ENCODE data around the gene MAB21L3. TPM values are rescaled to one million over a fixed set of nuclear protein-coding genes. Genes with fewer than 3 reads are reported as not detected.

MAB21L3 gene
- total RNA-seq, 1 donor from 2014 or later = 0.20 TPM

GRCh38 chr1:116182019-116182714 lies 71.0 kb downstream of the MAB21L3 start:
- H3K9me3 Mint-ChIP-seq (ENCODE audit: low read depth) = no peaks in the 10 kb centered on the region
- H3K36me3 Mint-ChIP-seq (ENCODE audit: low read depth) = peaks cover 3% of the 10 kb centered on the region
- H3K27me3 Mint-ChIP-seq (ENCODE audit: low read depth) = peaks cover 27% of the 10 kb centered on the region
- DNase-seq (ENCODE audit: low spot score) = no peak
- no peak overlapping the region for H3K4me3 Mint-ChIP-seq (ENCODE audit: unreplicated experiment)
- no peak overlapping the region for H3K27ac Mint-ChIP-seq (ENCODE audit: unreplicated experiment)
- peaks cover 5% of the 10 kb centered on the region for H3K4me1 Mint-ChIP-seq (ENCODE audit: low read depth)
- TF ChIP-seq CTCF (IDR thresholded peaks at IDR 0.05) = no peak

Other genes with a start within 250 kb of the MAB21L3 start
- gene SLC22A15, start 134.9 kb upstream of the MAB21L3 start, total RNA-seq = 6.7 to 9.8 TPM (median 8.3 TPM) in 3 replicates